ENCODE results near the gene TEKT3.

Gene TEKT3

DNA sequence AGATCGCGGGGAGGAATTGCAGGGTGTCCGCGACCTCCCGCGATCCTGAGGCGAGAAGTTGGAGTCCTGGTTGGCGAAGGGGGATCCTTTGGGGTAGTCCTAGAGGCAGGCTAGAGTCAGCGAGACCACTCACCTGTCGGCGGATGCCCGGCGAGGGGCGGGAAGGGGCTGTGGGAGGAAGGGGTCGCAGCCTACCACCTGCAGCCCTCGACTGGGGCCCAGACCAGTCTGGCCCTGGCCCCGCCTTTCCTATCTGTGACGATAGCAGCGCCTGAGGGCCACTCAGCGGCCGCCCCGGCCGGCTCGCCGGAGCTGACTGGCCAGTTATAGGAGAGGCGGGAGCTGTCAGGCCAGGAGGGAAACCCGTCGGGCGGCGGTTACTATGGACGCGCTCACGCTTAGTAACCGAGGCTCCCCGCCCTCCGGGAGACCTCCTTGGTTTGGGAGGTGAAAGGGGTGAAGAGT is at the start of gene TEKT3:
TEKT3 (minus strand) TSS at position 213 of the 465 bp plus-strand sequence. CDS start 10,012 bp downstream, outside the sequence.
- no peak for DNase-seq (ENCODE audit: low spot score)

DNA sequence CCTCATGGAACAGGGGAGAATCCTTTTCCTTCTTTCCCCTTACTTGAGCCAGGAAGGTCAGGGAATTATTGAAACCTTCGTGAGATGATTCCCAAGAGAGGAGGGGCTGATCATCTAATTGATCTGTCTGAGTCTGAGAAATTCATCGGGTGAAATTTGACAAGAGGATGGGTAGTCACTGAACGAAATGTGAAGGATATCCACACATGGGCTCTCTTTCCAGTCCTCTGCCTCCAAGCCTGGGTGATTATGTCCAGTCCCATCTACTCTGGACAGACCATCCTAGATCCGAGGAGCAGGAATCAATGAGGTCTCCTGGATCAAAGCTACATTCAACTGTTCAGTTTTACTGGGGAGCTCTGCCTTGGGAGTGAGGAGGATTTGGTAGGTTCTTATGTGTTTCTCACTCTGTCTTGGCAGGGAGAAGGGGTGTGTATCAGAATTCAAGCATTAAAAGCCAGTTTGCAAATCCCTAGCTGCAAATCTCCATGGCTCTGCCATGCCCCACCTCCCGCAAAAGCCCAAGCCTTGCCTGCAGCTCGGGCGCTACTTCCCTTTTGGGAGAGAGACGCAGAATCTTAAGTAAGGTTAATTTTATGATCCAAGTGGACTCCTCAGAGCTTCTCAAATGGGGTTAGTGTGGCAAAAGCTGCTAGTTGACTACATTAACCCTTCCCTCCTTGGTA is 47.1 kb upstream of the TEKT3 start:
- no peak for DNase-seq (ENCODE audit: low spot score)

DNA sequence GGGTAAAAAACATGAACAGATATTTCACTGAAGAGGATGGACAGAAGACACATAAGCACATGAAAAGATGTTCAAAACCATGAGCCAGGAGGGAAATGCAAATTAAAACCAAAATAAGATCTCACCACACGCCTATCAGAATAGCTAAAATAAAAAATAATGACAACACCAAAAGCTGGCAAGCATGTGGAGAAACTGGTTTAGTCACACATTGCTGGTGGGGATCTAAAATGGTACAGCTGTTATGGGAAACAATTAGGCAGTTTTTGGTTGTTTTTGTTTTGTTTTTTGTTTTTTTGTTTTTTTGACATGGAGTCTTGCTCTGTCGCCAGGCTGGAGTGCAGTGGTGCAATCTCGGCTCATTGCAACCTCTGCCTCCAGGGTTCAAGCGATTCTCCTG is 44.7 kb upstream of the TEKT3 start:
- DNase-seq (ENCODE audit: low spot score): no peak

DNA sequence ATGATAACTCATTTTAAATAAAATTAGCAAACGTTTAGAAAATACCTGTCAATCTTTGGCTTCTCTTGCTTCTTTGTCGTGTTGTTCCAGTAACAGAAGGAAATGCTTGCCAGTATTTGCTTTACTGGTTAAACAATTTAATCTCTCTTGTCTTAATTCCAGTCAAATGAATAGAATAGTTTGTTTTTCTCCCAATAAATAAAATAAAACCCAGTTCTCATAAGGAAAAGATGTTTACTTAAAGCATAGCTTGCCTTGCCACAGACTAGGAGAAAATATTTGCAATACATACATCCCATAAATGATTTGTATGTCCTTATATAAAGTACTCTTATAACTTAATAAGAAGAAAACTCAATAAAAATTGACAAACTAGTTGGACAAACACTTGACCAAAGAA is 43.9 kb upstream of the TEKT3 start:
- no peak for DNase-seq (ENCODE audit: low spot score)

DNA sequence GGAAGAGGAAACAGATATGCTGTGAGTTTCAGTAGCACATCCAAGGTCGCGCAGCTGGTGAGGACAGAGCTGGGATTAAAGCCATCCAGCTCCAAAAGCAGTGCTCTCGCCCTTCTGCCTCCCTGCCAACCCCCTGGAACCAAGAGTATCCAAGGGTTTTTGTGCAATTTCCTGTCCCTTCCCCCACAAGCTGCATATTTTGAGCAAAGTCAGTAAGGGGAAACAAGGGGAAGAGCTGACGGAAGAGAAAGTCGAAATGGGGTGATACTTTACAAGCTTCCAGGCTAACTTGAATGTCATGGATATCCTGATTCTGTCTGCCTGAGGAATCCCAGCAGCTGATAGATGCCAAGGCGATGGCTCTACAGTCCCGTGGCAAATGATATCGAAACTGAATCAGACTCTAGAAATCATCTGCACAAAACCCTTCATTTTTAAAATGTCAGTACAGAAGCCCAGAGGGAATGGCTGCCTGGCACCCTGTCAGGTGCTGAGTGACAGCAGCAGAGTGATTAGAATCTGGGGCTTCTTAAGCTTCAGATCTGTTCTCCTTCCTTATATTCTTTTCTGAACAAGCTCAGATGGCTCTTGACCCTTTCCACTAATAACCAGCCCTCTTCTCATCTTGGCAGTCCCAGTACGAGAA is 42.9 kb upstream of the TEKT3 start:
- no peak for DNase-seq (ENCODE audit: low spot score)

DNA sequence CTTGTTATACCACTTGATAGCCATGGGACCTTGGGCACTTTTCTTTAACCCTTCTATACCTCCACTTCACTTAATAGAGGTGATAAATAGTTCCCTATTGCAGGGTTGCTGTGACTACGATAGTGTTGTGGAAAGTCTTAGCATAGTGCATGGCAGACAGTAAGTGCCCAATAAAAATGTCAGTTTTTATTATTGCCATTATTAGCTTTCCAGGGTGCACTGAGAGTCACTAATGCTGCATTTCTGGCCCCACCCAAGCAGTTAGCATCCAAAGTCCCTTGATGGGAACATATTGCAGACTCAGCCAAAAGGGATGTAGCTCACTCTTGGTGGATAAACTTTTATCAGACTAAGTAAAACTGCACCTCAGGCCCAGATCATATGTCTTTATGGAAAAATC is 41.5 kb upstream of the TEKT3 start:
- DNase-seq (ENCODE audit: low spot score): no peak

DNA sequence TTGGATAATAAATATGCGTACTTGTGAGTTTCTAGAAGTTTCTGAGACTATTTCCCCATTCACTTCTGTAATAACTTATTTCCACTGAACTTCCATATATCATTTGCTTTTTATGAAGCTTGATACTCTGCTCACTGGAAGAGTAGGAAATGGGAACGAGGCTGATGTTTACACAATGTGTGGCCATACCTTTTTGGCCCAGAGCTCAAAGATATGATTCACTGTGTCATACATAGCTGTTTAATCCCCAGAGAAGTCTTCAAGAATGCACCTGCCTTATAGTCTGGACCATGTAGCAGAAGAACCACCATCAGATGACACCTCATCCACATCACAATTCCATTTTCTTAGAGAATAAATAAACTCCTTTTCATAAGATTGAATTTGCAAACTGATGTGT is 40.3 kb upstream of the TEKT3 start:
- no peak for DNase-seq (ENCODE audit: low spot score)

DNA sequence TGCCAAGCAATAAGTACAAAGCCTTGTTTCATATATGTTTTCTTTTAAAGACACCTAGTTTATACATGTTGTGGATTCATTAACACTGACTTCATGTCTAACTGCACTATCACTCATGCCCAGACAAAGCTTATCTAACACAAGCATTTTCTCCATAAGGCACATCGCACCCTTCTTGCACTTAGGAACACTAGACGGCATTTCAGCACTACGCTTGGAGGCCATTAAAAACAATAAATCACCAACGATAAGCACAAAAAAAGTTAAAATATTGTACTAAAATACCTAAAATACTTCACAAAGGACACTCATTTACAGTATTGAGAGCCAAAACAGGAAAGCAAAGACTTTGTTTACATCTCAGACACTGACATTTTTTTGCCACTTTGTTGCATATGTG is 39.0 kb upstream of the TEKT3 start:
- no peak for DNase-seq (ENCODE audit: low spot score)

DNA sequence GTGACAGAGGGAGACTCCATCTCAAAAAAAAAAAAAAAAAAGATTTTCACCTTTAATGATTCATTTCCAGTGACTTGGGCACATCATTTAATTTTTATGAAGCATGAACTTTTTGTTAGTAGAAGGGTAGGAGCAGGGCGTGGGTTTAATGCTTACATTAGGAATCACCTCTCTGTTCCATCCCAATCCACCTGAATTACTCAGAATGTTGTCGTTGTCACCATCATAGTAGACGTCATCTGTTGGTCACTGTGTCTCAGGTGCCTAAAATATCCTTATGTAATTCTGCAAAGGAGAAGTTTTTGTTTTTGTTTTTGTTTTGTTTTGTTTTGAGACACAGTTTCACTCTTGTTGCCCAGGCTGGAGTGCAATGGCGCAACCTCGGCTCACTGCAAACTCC is 38.3 kb upstream of the TEKT3 start:
- no peak for DNase-seq (ENCODE audit: low spot score)

DNA sequence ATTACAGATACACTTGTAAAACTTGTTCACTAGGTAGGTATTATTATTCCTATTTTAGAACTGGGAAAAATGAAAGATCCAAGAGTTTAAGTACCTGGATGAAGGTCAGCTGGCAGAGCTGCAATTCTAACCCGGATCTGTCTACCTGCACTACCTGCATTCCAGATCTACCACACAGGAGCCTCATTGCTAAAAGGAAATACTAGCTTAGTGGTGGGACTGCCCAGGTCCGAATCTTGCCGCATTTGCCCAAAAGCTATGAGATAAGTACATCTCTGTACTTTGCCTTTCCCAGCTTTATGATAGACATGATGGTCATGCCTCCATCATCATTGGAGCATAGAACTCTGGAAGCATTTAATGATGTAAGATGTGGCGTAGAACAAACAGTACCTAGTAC is 36.8 kb upstream of the TEKT3 start:
- DNase-seq (ENCODE audit: low spot score): no peak

DNA sequence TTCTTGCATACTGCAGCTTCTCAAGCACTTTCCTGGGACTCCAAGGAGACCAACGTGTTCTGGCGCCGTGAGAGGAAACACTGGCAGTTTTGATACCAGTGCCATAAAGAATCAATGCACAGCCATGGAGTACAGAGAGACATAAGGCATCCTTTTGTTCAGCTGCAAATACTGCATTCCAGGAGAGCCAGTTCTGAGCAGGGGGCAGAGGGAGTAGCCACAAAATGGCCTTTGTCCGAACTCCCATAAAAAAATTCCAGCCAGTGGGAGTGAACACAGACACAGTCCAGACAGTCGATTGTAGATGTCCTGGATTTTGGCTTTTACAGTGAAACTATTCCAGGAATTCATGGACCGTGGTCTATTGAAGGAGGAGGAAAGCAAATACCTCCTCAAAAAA is 36.2 kb upstream of the TEKT3 start:
- no peak for DNase-seq (ENCODE audit: low spot score)

DNA sequence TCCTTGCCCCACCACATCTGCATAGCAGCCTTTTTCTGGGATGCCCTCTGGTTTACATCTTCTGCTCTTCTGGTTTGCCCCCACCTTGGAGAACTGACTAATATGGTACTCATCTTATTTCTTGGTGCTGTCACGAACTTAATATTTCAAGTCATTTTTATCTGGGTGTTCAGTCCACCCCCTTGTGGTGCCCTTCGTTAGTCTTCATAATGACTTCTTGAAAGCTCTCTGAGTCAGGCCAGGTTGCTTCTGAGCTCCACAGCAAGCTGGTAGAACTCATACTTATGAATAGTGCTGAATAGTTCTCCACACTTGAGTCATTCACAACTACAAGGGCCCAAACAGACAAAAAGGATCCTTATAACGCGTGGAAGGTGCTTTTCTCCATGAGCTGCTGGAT is 35.8 kb upstream of the TEKT3 start:
- no peak for DNase-seq (ENCODE audit: low spot score)

DNA sequence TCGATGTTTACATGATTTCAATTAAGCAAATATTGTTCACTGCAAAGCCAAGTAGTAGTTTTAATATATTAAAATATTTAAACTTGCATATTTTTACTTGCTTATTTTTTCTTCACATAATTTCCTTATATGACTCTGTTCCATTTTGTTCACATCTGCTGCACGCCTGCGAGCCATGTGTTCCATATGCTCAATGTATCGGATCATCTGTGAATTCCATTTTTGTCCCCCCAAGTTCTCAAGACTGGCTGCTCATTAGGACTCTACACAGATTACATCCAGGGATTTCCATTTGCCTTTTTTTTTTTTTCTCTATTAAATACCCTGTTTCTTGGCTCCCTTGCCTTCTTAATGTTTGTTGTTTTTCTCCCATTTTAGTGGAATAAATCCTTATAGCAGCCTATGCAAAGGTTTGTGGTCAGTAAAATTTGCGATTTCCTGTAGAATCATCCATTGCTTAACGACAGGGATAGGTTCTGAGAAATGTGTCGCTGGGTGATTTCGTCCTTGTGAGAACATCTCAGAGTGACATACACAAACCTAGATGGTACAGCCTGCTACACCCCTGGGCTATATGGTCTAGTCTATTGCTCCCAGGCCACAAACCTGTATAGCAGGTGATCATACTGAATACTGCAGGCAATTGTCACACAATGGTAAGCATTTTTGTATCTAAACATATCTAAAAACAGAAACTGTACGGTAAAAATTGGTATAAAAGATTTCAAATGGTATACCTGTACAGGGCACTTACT is 30.2 kb upstream of the TEKT3 start:
- DNase-seq (ENCODE audit: low spot score): no peak

DNA sequence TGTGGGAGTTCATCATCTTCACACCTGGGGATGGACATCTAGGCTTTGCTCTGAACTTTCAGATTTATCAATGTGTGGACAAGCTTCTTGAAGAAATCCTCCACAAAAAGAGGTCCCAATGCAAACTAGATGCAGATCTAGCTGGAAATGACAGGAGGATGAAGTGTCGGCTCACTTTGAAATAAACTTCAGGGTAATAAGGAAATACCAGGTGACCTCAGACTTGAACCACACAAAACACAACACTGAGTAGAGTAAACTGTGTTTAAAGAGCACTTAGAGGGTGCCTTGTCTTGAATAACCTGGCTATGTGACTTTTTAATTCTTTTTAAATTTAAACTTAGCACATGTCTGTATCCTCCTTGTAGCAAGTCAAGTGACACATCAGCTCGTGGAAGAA is 27.2 kb upstream of the TEKT3 start:
- DNase-seq (ENCODE audit: low spot score): no peak

DNA sequence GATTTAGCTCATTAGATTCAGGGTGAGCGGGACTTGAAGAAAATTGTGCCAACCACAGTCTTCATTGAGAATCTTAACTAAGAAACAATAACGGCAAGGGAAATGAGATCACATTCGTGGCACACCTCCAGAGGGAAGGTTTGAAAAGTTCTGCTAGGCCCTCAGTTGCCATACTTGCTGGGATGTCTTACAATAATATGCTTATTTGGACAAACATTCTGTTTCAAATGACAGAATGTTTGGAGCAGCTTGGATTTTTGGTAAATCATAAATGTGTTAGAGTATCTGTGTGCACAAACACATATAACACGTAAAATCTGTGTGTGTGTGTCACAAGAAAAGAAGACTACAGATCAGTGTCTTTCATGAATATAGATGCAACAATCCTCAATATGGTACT is 24.6 kb upstream of the TEKT3 start:
- no peak for DNase-seq (ENCODE audit: low spot score)

DNA sequence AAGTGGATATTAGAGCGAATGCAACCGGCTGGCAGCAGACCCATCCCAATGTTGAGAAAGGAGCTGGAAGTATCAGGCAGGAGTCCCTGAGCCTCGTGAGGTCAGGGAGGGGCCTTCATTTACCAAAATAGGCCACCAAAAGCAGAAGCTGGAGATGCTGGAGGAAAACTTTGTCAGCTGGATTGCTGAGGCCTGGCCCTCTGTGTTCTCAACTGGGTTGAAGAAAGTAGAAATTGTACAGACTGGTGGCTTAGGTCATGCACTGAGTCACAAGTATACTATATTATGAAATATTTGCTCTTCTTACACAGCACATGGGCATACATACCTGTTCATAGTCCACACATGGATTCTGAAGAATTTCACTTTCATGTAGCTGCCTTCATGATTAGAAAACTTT is 23.2 kb upstream of the TEKT3 start:
- no peak for DNase-seq (ENCODE audit: low spot score)

DNA sequence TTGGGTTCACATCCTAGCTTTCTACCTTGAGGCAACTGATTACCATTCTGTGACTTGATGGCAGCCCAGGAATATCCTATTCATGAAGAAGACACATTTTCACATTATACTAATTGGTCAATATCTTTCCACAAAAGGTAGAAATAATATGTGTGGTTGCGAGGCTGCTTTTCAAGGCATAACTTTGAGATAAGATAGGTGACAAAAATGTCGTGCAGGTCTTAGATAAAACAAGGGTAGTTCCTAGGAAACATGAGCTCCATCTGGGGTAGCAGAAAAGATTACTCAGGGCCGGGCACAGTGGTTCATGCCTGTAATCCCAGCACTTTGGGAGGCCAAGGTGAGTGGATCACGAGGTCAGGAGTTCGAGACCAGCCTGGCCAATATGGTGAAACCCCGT is 22.3 kb upstream of the TEKT3 start:
- DNase-seq (ENCODE audit: low spot score): no peak

DNA sequence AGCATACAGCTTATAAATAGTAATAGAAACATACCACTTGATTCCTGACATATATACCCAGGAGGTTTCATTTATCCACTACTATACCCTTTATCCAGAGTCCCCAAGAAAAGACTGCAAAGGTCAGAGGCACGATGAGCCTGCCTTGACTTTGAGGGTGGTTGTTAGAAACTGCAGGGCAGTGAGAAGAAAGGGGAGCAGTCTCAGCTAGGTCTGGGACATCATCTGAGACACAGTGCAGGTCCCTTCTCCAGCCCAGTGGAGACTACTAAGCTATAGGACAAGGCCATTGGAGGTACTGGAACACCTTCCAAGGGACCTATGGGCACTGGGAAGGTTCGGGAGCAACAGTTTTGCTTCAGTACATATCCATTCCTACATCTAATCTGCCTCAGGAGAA is 20.2 kb upstream of the TEKT3 start:
- no peak for DNase-seq (ENCODE audit: low spot score)

DNA sequence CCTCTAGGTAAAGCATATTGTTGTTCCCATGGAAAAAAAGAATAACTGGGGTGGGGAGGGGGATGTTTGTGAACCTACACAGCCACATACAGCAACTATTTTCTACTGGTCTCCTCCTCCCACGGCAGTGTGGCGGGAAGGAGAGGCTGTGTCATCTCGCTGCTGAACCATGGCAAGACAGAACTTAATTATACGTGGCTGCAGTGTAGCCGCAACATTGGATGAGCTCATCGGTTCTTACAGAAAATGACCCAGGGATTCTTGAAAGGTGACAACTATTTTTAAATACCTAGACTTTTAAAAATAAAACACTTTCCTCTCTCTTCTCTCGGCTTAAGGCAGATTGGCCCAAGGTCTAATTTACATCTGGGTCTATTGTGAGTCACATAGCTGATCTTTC is 19.8 kb upstream of the TEKT3 start:
- no peak for DNase-seq (ENCODE audit: low spot score)

DNA sequence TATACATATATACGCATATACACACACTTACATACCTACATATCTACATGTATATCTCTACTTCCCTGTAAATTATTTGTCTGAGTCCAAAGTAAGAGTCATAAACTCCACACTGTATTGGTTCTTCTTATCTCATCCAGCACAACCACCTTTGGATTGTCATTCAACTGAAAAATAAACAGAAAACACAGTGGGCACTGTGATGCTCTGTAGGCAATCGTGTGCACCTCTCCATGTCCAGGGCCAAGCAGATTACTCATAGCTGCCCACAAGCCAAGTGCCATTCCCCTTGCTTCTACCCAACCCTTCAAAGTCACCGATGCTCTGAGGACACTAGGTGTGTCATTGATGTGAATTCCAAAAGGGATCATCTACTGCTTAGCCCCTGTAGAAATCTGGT is 12.9 kb upstream of the TEKT3 start:
- no peak for DNase-seq (ENCODE audit: low spot score)

DNA sequence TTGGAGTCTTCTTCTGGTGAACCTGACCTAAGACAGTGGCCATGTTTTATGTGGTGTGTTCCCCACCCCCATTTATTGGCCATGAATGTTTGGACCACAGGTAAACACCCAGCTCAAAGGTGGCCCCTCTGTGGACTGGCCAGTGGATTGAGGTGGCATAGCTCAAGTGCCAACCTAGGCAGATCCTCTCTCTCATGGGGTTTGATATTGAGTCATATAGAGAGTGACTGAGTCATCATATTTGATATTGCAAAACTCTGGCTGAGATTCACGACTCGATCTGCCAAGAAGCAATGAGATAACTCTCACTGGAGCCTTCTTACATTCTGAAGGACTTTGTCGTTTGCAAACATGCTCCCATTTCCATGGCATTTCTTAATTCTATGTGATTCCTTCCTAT is 10.5 kb upstream of the TEKT3 start:
- DNase-seq (ENCODE audit: low spot score): no peak

DNA sequence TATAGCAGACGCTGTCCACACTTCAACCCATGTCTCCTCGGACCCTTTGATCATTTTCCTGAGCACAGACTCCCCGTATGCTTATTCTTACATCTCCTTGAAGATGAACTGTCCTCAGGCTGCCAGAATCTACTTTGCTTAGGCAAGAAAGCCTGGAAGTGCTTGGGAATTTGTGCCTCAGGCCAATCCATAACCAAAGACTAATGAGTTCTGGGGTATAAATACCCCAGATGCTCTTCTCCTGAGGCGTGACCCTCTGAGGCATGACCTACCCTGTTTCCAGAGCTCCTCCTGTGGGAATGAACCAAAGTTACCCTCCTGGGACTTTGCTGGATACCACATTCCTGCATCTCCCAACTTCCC is 10.1 kb upstream of the TEKT3 start:
- DNase-seq (ENCODE audit: low spot score): no peak

DNA sequence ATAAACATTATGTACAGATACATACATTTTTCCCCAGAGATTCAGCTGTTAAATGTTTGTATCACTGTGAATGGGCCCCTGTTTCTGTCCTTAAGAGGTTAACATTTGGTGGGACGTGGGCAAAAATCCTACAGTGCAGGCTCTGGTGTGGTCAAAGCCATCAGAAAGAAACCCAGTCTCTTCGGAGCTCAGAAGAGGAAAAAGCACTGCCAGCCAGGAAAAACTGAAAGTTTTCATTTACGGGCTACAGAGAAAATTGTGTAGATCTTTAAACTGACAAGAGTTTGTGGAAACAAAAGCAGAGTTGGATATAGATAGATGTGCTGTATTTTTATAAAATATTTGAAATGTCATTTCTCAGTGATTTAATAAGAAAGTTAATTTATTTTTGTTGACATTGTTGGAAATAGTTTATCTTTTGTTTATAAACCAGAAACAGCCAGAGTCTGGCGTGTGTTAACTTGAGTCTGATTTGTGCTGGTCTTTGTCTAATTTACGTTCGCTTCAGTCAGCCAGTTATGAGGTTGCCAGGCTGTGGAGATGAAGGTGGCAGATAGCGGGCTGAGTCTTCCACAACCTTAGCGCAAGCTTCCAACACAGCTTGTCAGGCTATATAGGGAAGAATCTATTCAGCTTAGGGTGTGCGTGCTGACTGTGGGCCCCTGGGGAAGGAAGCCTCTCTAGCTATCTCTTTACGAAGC is 9.5 kb upstream of the TEKT3 start:
- no peak for DNase-seq (ENCODE audit: low spot score)
